Activated naive CD8-positive, alpha-beta T cell treated with anti-CD3 and anti-CD28 coated beads, Interleukin-2, amount 10 ng/mL, durations not matched to agents 7 days and 5 days (primary cell): ENCODE data around the gene SRPK1. TPM values are rescaled to one million over a fixed set of nuclear protein-coding genes. Genes with fewer than 3 reads are reported as not detected.

Experiments
- ATAC-seq: fragments of 150-1000 bp; cut with Tn5 transposase; one replicate; pipeline ENCODE4 v1.10.0; 2021; ENCODE audit warnings: low read depth, moderate library complexity
- POLR2A ChIA-PET: fragments of 350-600 bp; sonication (Branson Sonifier 250); formaldehyde crosslinking; loops from one replicate; lab custom pipeline; 2021; ENCODE audit warnings: antibody characterized with exemption; lab: Charles Lee
- DNase-seq: peaks from one replicate; pipeline ENCODE4 v3.0.0; 2021
- H3K27ac Mint-ChIP-seq: one replicate; pipeline ENCODE4 v1.8.0; 2022; ENCODE audit warnings: mild to moderate bottlenecking, mixed read lengths
- H3K27me3 Mint-ChIP-seq: one replicate; pipeline ENCODE4 v1.8.0; 2022; ENCODE audit warnings: mild to moderate bottlenecking, moderate library complexity, mixed read lengths
- H3K36me3 Mint-ChIP-seq: one replicate; pipeline ENCODE4 v1.8.0; 2021; ENCODE audit warnings: mild to moderate bottlenecking, mixed read lengths
- H3K4me1 Mint-ChIP-seq: one replicate; pipeline ENCODE4 v1.8.0; 2021; ENCODE audit warnings: mixed read lengths
- H3K4me3 Mint-ChIP-seq: one replicate; pipeline ENCODE4 v1.8.0; 2022; ENCODE audit warnings: mild to moderate bottlenecking, moderate library complexity, mixed read lengths
- H3K9me3 Mint-ChIP-seq: one replicate; pipeline ENCODE4 v1.8.0; 2021; ENCODE audit warnings: mixed read lengths
- total RNA-seq, 2 experiments: library from RNA; stranded (reverse); gene quantifications; one replicate each; pipeline ENCODE4 v1.2.3, GENCODE V29; 2021

SRPK1 gene
- total RNA-seq, 2 experiments from 2014 or later, result 69.1 to 73.6 TPM

GRCh38 chr6:35859367-35859766 lies 61.5 kb downstream of the SRPK1 start:
- DNase-seq (no peak), ATAC-seq (no peak)
- H3K27me3 Mint-ChIP-seq, result no peaks in the 10 kb centered on the region
- peaks cover 8% of the 10 kb centered on the region for H3K4me1 Mint-ChIP-seq
- no peak overlapping the region for H3K4me3 Mint-ChIP-seq
- H3K27ac Mint-ChIP-seq, result no peak overlapping the region
- H3K36me3 Mint-ChIP-seq, result peaks cover 40% of the 10 kb centered on the region
- H3K9me3 Mint-ChIP-seq, result no peaks in the 10 kb centered on the region
- POLR2A ChIA-PET, result interaction anchor here (0.7 kb wide), 1 partner anchor 65 kb away, joined by 3 read pairs; no protein-coding TSS in a partner anchor

- H3K4me1 Mint-ChIP-seq, result peaks cover 8% of the 10 kb centered on the region
- no peak for DNase-seq
- no peaks in the 10 kb centered on the region for H3K27me3 Mint-ChIP-seq
- H3K4me3 Mint-ChIP-seq, result no peak overlapping the region
- ATAC-seq, result no peak
- H3K27ac Mint-ChIP-seq, result no peak overlapping the region
- H3K36me3 Mint-ChIP-seq, result peaks cover 42% of the 10 kb centered on the region
- no peaks in the 10 kb centered on the region for H3K9me3 Mint-ChIP-seq
- POLR2A ChIA-PET, result interaction anchor here (0.7 kb wide), 1 partner anchor 234 kb away, joined by 3 read pairs; no protein-coding TSS in a partner anchor
Measured at GRCh38 chr6:35857853-35858252, 63.0 kb downstream of the SRPK1 start.

GRCh38 chr6:35856250-35856649 lies 64.6 kb downstream of the SRPK1 start:
- peaks cover 38% of the 10 kb centered on the region for H3K36me3 Mint-ChIP-seq
- ATAC-seq, result no peak
- H3K9me3 Mint-ChIP-seq, result no peaks in the 10 kb centered on the region
- no peak overlapping the region for H3K27ac Mint-ChIP-seq
- no peak overlapping the region for H3K4me3 Mint-ChIP-seq
- peaks cover 2% of the 10 kb centered on the region for H3K4me1 Mint-ChIP-seq
- DNase-seq, result no peak
- POLR2A ChIA-PET, result no interaction called here
- no peaks in the 10 kb centered on the region for H3K27me3 Mint-ChIP-seq

GRCh38 chr6:35852994-35853393 lies 67.9 kb downstream of the SRPK1 start:
- POLR2A ChIA-PET, result no interaction called here
- Mint-ChIP-seq H3K9me3 (peaks cover 3% of the 10 kb centered on the region), H3K27me3 (no peaks in the 10 kb centered on the region), H3K27ac (no peak overlapping the region), H3K4me3 (no peak overlapping the region), H3K4me1 (no peaks in the 10 kb centered on the region), H3K36me3 (peaks cover 48% of the 10 kb centered on the region)
- DNase-seq (no peak), ATAC-seq (no peak)

- DNase-seq, result no peak
- Mint-ChIP-seq H3K9me3 (peaks cover 3% of the 10 kb centered on the region), H3K36me3 (peaks cover 52% of the 10 kb centered on the region), H3K4me3 (no peak overlapping the region), H3K4me1 (peaks cover 2% of the 10 kb centered on the region), H3K27me3 (no peaks in the 10 kb centered on the region), H3K27ac (no peak overlapping the region)
- no peak for ATAC-seq
- POLR2A ChIA-PET, result no interaction called here
Measured at GRCh38 chr6:35850208-35850607, 70.7 kb downstream of the SRPK1 start.

GRCh38 chr6:35844290-35844689 lies 76.6 kb downstream of the SRPK1 start:
- Mint-ChIP-seq H3K9me3 (peaks cover 3% of the 10 kb centered on the region), H3K27ac (no peak overlapping the region), H3K4me1 (peaks cover 2% of the 10 kb centered on the region), H3K27me3 (no peaks in the 10 kb centered on the region), H3K4me3 (no peak overlapping the region), H3K36me3 (peaks cover 43% of the 10 kb centered on the region)
- DNase-seq, result no peak
- ATAC-seq, result no peak
- POLR2A ChIA-PET, result no interaction called here

- peaks cover 31% of the 10 kb centered on the region for H3K36me3 Mint-ChIP-seq
- no peak overlapping the region for H3K4me3 Mint-ChIP-seq
- H3K27ac Mint-ChIP-seq, result no peak overlapping the region
- POLR2A ChIA-PET, result no interaction called here
- no peak for DNase-seq
- ATAC-seq, result no peak
- H3K27me3 Mint-ChIP-seq, result no peaks in the 10 kb centered on the region
- H3K9me3 Mint-ChIP-seq, result no peaks in the 10 kb centered on the region
- H3K4me1 Mint-ChIP-seq, result peaks cover 2% of the 10 kb centered on the region
Measured at GRCh38 chr6:35842381-35842780, 78.5 kb downstream of the SRPK1 start.

GRCh38 chr6:35839019-35839418 lies 81.9 kb downstream of the SRPK1 start:
- Mint-ChIP-seq H3K4me3 (no peak overlapping the region), H3K27me3 (no peaks in the 10 kb centered on the region), H3K4me1 (no peaks in the 10 kb centered on the region), H3K27ac (no peak overlapping the region), H3K36me3 (peaks cover 30% of the 10 kb centered on the region), H3K9me3 (no peaks in the 10 kb centered on the region)
- POLR2A ChIA-PET, result no interaction called here
- no peak for ATAC-seq
- no peak for DNase-seq

- Mint-ChIP-seq H3K27me3 (no peaks in the 10 kb centered on the region), H3K4me3 (no peak overlapping the region), H3K27ac (no peak overlapping the region), H3K36me3 (peaks cover 32% of the 10 kb centered on the region), H3K4me1 (no peaks in the 10 kb centered on the region), H3K9me3 (peaks cover 2% of the 10 kb centered on the region)
- no peak for DNase-seq
- ATAC-seq, result no peak
- POLR2A ChIA-PET, result no interaction called here
Measured at GRCh38 chr6:35833536-35833935, 87.4 kb downstream of the SRPK1 start.

GRCh38 chr6:35831257-35832007 lies 89.5 kb downstream of the SRPK1 start:
- POLR2A ChIA-PET, result no interaction called here
- no peak for ATAC-seq

GRCh38 chr6:35829306-35829705 lies 91.6 kb downstream of the SRPK1 start:
- Mint-ChIP-seq H3K27ac (no peak overlapping the region), H3K4me3 (no peak overlapping the region), H3K4me1 (no peaks in the 10 kb centered on the region), H3K9me3 (peaks cover 2% of the 10 kb centered on the region), H3K36me3 (peaks cover 17% of the 10 kb centered on the region), H3K27me3 (no peaks in the 10 kb centered on the region)
- no peak for ATAC-seq
- POLR2A ChIA-PET, result no interaction called here
- no peak for DNase-seq

More at GRCh38 chr6:35831257-35832007, 89.5 kb downstream of the SRPK1 start:
- no peak overlapping the region for H3K4me3 Mint-ChIP-seq
- no peak overlapping the region for H3K27ac Mint-ChIP-seq
- no peak for DNase-seq
- H3K9me3 Mint-ChIP-seq, result peaks cover 2% of the 10 kb centered on the region
- H3K36me3 Mint-ChIP-seq, result peaks cover 29% of the 10 kb centered on the region
- no peaks in the 10 kb centered on the region for H3K4me1 Mint-ChIP-seq
- H3K27me3 Mint-ChIP-seq, result no peaks in the 10 kb centered on the region

GRCh38 chr6:35824552-35825192 lies 96.2 kb downstream of the SRPK1 start:
- Mint-ChIP-seq H3K27me3 (no peaks in the 10 kb centered on the region), H3K36me3 (peaks cover 1% of the 10 kb centered on the region), H3K4me3 (no peak overlapping the region), H3K9me3 (peaks cover 1% of the 10 kb centered on the region), H3K4me1 (no peaks in the 10 kb centered on the region), H3K27ac (no peak overlapping the region)
- ATAC-seq, result no peak
- no peak for DNase-seq
- POLR2A ChIA-PET, result no interaction called here

GRCh38 chr6:35823601-35824000 lies 97.3 kb downstream of the SRPK1 start:
- Mint-ChIP-seq H3K27me3 (no peaks in the 10 kb centered on the region), H3K4me3 (no peak overlapping the region), H3K36me3 (no peaks in the 10 kb centered on the region), H3K27ac (no peak overlapping the region), H3K4me1 (no peaks in the 10 kb centered on the region), H3K9me3 (no peaks in the 10 kb centered on the region)
- POLR2A ChIA-PET, result no interaction called here
- ATAC-seq (no peak), DNase-seq (no peak)

- ATAC-seq, result no peak
- H3K36me3 Mint-ChIP-seq, result no peaks in the 10 kb centered on the region
- DNase-seq, result no peak
- no peak overlapping the region for H3K4me3 Mint-ChIP-seq
- H3K27me3 Mint-ChIP-seq, result peaks cover 5% of the 10 kb centered on the region
- POLR2A ChIA-PET, result no interaction called here
- peaks cover 2% of the 10 kb centered on the region for H3K9me3 Mint-ChIP-seq
- no peak overlapping the region for H3K27ac Mint-ChIP-seq
- no peaks in the 10 kb centered on the region for H3K4me1 Mint-ChIP-seq
Measured at GRCh38 chr6:35817515-35817914, 103.4 kb downstream of the SRPK1 start.
